ENCODE data around the gene TECTA.

GRCh38 chr11:121067962-121068647 is 32.9 kb upstream of the TECTA start:
- TF ChIP-seq SP1 (CRISPR knock-in tag; conservative IDR thresholded peaks at IDR 0.05): no peak
- no peak for TF ChIP-seq CTCF (IDR thresholded peaks at IDR 0.05)
- no peak for TF ChIP-seq MAX (CRISPR knock-in tag; IDR thresholded peaks at IDR 0.05)
- TF ChIP-seq ARID4B (CRISPR knock-in tag; IDR thresholded peaks at IDR 0.05; ENCODE audit: borderline replicate concordance): no peak
- no peak for TF ChIP-seq HMGXB4 (CRISPR knock-in tag; IDR thresholded peaks at IDR 0.05)
- TF ChIP-seq CREM (CRISPR knock-in tag; IDR thresholded peaks at IDR 0.05): no peak

Data from WTC11 (cell line).